ENCODE results near the gene HIVEP3. TPM values are rescaled to one million over a fixed set of nuclear protein-coding genes. Genes with fewer than 3 reads are reported as not detected.

Gene HIVEP3
- polyA plus RNA-seq, 1 of the 3 experiments (the other 2 are of a cell fraction): 6.4 TPM

DNA sequence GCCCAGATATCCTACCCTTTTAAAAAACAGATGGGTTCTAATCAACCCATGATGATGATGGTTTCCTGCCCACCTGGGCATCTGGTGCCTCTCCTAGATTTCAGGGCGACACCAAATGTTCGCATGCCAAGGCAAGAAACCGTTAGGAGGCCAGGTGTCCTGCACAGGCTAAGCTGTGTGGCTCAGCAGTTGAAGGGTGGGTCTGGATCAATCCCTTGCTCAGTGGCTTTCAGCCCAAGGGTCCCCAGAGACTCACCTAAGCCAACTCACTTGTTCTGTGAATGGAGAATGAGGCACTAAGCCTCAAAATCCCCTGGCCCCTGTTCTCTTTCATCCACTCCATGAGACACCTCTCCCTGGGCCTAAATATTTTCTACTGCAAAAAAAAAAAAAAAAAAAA lies 265.1 kb downstream of the HIVEP3 start:
- 96% methylated on average over 3 of the region's 3 CpGs for WGBS (ENCODE audit: low lambda C conversion rate)
- H3K9ac ChIP-seq: no peak overlapping the region
- no peaks in the 10 kb centered on the region for H3K27me3 ChIP-seq (ENCODE audit: insufficient read depth)
- H3K4me2 ChIP-seq: no peak overlapping the region
- H3K4me3 ChIP-seq (ENCODE audit: low read depth in 2 of 2, low read length in 1 of 2): no peak overlapping the region
- ChIA-PET POLR2A (no interaction called here), CTCF (interaction anchor here (1.0 to 1.7 kb wide), 2 partner anchors 80 to 140 kb away, joined by 3 to 7 read pairs; no protein-coding TSS in a partner anchor)
- no peak overlapping the region for H2AFZ ChIP-seq (ENCODE audit: low read depth)
- no peak overlapping the region for H3K27ac ChIP-seq (ENCODE audit: low read depth in 2 of 2, low read length in 1 of 2)
- H3K9me2 ChIP-seq: no peaks in the 10 kb centered on the region
- no peaks in the 10 kb centered on the region for H4K20me1 ChIP-seq (ENCODE audit: insufficient read depth)
- no peaks in the 10 kb centered on the region for H3K79me2 ChIP-seq (ENCODE audit: insufficient read depth)
- H3K4me1 ChIP-seq (ENCODE audit: control insufficient read depth in 1 of 2, insufficient read depth in 2 of 2, low read depth in 1 of 2, low read length in 1 of 2): peaks cover 4 to 24% of the 10 kb centered on the region in 2 experiments; a peak in 2 of 4 replicates
- TF ChIP-seq, protein P1, sequence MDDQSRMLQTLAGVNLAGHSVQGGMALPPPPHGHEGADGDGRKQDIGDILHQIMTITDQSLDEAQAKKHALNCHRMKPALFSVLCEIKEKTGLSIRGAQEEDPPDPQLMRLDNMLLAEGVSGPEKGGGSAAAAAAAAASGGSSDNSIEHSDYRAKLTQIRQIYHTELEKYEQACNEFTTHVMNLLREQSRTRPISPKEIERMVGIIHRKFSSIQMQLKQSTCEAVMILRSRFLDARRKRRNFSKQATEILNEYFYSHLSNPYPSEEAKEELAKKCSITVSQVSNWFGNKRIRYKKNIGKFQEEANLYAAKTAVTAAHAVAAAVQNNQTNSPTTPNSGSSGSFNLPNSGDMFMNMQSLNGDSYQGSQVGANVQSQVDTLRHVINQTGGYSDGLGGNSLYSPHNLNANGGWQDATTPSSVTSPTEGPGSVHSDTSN (IDR thresholded peaks at IDR 0.05): no peak
- TF ChIP-seq, protein P2, sequence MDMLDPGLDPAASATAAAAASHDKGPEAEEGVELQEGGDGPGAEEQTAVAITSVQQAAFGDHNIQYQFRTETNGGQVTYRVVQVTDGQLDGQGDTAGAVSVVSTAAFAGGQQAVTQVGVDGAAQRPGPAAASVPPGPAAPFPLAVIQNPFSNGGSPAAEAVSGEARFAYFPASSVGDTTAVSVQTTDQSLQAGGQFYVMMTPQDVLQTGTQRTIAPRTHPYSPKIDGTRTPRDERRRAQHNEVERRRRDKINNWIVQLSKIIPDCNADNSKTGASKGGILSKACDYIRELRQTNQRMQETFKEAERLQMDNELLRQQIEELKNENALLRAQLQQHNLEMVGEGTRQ (IDR thresholded peaks at IDR 0.05; ENCODE audit: borderline replicate concordance, low read depth, low read length): no peak
- TF ChIP-seq, protein P3, sequence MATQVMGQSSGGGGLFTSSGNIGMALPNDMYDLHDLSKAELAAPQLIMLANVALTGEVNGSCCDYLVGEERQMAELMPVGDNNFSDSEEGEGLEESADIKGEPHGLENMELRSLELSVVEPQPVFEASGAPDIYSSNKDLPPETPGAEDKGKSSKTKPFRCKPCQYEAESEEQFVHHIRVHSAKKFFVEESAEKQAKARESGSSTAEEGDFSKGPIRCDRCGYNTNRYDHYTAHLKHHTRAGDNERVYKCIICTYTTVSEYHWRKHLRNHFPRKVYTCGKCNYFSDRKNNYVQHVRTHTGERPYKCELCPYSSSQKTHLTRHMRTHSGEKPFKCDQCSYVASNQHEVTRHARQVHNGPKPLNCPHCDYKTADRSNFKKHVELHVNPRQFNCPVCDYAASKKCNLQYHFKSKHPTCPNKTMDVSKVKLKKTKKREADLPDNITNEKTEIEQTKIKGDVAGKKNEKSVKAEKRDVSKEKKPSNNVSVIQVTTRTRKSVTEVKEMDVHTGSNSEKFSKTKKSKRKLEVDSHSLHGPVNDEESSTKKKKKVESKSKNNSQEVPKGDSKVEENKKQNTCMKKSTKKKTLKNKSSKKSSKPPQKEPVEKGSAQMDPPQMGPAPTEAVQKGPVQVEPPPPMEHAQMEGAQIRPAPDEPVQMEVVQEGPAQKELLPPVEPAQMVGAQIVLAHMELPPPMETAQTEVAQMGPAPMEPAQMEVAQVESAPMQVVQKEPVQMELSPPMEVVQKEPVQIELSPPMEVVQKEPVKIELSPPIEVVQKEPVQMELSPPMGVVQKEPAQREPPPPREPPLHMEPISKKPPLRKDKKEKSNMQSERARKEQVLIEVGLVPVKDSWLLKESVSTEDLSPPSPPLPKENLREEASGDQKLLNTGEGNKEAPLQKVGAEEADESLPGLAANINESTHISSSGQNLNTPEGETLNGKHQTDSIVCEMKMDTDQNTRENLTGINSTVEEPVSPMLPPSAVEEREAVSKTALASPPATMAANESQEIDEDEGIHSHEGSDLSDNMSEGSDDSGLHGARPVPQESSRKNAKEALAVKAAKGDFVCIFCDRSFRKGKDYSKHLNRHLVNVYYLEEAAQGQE (IDR thresholded peaks at IDR 0.05; ENCODE audit: low read depth, low read length): no peak
- TF ChIP-seq TAF1 (IDR thresholded peaks at IDR 0.05; ENCODE audit: borderline replicate concordance, low read depth, low read length) (no peak), FOXJ3 (CRISPR knock-in tag; IDR thresholded peaks at IDR 0.05) (no peak), SIN3A (IDR thresholded peaks at IDR 0.05; ENCODE audit: borderline replicate concordance, low read depth, low read length) (no peak), JUND (IDR thresholded peaks at IDR 0.05) (no peak), SMC3 (IDR thresholded peaks at IDR 0.05; ENCODE audit: low read depth, low read length) (no peak), RXRA (IDR thresholded peaks at IDR 0.05; ENCODE audit: borderline replicate concordance, low read depth) (no peak)
- TF ChIP-seq, protein P4, sequence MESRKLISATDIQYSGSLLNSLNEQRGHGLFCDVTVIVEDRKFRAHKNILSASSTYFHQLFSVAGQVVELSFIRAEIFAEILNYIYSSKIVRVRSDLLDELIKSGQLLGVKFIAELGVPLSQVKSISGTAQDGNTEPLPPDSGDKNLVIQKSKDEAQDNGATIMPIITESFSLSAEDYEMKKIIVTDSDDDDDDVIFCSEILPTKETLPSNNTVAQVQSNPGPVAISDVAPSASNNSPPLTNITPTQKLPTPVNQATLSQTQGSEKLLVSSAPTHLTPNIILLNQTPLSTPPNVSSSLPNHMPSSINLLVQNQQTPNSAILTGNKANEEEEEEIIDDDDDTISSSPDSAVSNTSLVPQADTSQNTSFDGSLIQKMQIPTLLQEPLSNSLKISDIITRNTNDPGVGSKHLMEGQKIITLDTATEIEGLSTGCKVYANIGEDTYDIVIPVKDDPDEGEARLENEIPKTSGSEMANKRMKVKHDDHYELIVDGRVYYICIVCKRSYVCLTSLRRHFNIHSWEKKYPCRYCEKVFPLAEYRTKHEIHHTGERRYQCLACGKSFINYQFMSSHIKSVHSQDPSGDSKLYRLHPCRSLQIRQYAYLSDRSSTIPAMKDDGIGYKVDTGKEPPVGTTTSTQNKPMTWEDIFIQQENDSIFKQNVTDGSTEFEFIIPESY (IDR thresholded peaks at IDR 0.05; ENCODE audit: borderline replicate concordance, low read depth): no peak
- no peak for DNase-seq
- H3F3A ChIP-seq (replicated peaks; ENCODE audit: insufficient read depth): no peaks in the 10 kb centered on the region
- no peaks in the 10 kb centered on the region for H3K36me3 ChIP-seq (replicated peaks in 1 of 2; ENCODE audit: control insufficient read depth in 1 of 2, insufficient read depth in 2 of 2, low read length in 1 of 2)
- H3K9me3 ChIP-seq: no peaks in the 10 kb centered on the region
